ENCODE data around the gene EBP. TPM values are rescaled to one million over a fixed set of nuclear protein-coding genes. Genes with fewer than 3 reads are reported as not detected.

The EBP gene
- total RNA-seq, 2 donors from 2014 or later, result 225 to 271 TPM

GRCh38 chrX:48505481-48505880 lies 16.1 kb upstream of the EBP start:
- Histone ChIP-seq H3K27me3 (no peaks in the 10 kb centered on the region), H3K9ac (ENCODE audit: low read depth in 2 of 2, low read length in 2 of 2) (no peak overlapping the region), H3K4me3 (no peak overlapping the region), H3K27ac (no peak overlapping the region), H3K36me3 (no peaks in the 10 kb centered on the region), H3K9me3 (no peaks in the 10 kb centered on the region), H3K4me1 (no peaks in the 10 kb centered on the region)
- intact Hi-C loops (cut with DNase I), result no loop called here
- no peak for DNase-seq
- TF ChIP-seq CTCF (IDR thresholded peaks at IDR 0.05), result no peak

DNA sequence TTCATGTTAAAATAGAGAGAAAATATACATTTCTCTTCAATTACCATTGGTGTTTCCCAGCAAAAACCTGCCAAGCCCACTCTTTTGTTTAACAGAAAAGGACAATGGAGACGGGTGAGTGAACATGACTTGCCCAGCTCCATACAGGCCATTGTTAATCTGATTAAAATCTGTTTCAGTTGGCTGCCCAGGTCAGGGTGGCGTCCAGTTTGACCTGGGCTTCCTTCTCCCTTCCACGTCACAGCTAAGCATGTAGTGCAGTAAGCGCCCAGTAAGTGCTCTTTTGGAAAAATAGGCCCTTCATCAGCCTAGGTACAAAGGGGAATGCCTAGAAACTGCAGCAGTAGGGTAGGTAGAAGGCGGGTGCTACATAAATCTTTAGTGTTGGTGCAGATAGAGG lies 14.4 kb upstream of the EBP start:
- intact Hi-C loops (cut with DNase I), result no loop called here
- TF ChIP-seq CTCF (IDR thresholded peaks at IDR 0.05), result no peak
- H3K36me3 ChIP-seq, result no peaks in the 10 kb centered on the region
- DNase-seq, result no peak
- no peak overlapping the region for H3K27ac ChIP-seq
- H3K27me3 ChIP-seq, result no peaks in the 10 kb centered on the region
- no peaks in the 10 kb centered on the region for H3K4me1 ChIP-seq
- H3K9ac ChIP-seq (ENCODE audit: low read depth in 2 of 2, low read length in 2 of 2), result no peak overlapping the region
- H3K4me3 ChIP-seq, result no peak overlapping the region
- no peaks in the 10 kb centered on the region for H3K9me3 ChIP-seq

GRCh38 chrX:48508400-48509244 lies 13.0 kb upstream of the EBP start, which contains the start of gene PORCN:
TSS of gene PORCN (plus strand) at chrX:48508992. CDS start at chrX:48509821, 829 bp downstream.
- Histone ChIP-seq H3K27ac (peak within 1 kb of the TSS; percentile 36), H3K27me3 (no peaks in the 10 kb centered on the region), H3K9me3 (no peaks in the 10 kb centered on the region), H3K4me1 (no peaks in the 10 kb centered on the region), H3K4me3 (peak within 1 kb of the TSS; percentile 51), H3K36me3 (no peaks in the 10 kb centered on the region), H3K9ac (ENCODE audit: low read depth in 2 of 2, low read length in 2 of 2) (peak within 1 kb of the TSS; percentile 65 to 77)
- TF ChIP-seq CTCF (IDR thresholded peaks at IDR 0.05), result no peak
- peak; percentile 84 for DNase-seq
- intact Hi-C loops (cut with DNase I), result no loop called here

GRCh38 chrX:48509245-48509590 lies 12.4 kb upstream of the EBP start:
- intact Hi-C loops (cut with DNase I), result no loop called here
- TF ChIP-seq CTCF (IDR thresholded peaks at IDR 0.05), result no peak
- Histone ChIP-seq H3K36me3 (no peaks in the 10 kb centered on the region), H3K9me3 (no peaks in the 10 kb centered on the region), H3K4me1 (no peaks in the 10 kb centered on the region), H3K27me3 (no peaks in the 10 kb centered on the region), H3K27ac (no peak overlapping the region), H3K4me3 (peak overlapping the region; percentile 51), H3K9ac (ENCODE audit: low read depth in 2 of 2, low read length in 2 of 2) (peak overlapping the region; percentile 52 to 77)
- DNase-seq, result no peak

GRCh38 chrX:48509619-48510018 lies 12.0 kb upstream of the EBP start:
- H3K27ac ChIP-seq, result no peak overlapping the region
- no peak for TF ChIP-seq CTCF (IDR thresholded peaks at IDR 0.05)

More at GRCh38 chrX:48509619-48510018, 12.0 kb upstream of the EBP start:
- H3K4me3 ChIP-seq, result peak overlapping the region; percentile 51
- no peak for DNase-seq
- H3K4me1 ChIP-seq, result no peaks in the 10 kb centered on the region
- intact Hi-C loops (cut with DNase I), result no loop called here
- H3K27me3 ChIP-seq, result no peaks in the 10 kb centered on the region
- H3K9ac ChIP-seq (ENCODE audit: low read depth in 2 of 2, low read length in 2 of 2), result peak overlapping the region; percentile 52 to 77
- no peaks in the 10 kb centered on the region for H3K36me3 ChIP-seq
- no peaks in the 10 kb centered on the region for H3K9me3 ChIP-seq
